ENCODE results near the gene CYB561D1. TPM values are rescaled to one million over a fixed set of nuclear protein-coding genes. Genes with fewer than 3 reads are reported as not detected.

The CYB561D1 gene
- total and polyA plus RNA-seq, 9 of the 15 experiments (the other 6 are each of a cell fraction or from before 2014, with no cell fraction given): 0.71 to 7.2 (median 3.5) TPM

DNA sequence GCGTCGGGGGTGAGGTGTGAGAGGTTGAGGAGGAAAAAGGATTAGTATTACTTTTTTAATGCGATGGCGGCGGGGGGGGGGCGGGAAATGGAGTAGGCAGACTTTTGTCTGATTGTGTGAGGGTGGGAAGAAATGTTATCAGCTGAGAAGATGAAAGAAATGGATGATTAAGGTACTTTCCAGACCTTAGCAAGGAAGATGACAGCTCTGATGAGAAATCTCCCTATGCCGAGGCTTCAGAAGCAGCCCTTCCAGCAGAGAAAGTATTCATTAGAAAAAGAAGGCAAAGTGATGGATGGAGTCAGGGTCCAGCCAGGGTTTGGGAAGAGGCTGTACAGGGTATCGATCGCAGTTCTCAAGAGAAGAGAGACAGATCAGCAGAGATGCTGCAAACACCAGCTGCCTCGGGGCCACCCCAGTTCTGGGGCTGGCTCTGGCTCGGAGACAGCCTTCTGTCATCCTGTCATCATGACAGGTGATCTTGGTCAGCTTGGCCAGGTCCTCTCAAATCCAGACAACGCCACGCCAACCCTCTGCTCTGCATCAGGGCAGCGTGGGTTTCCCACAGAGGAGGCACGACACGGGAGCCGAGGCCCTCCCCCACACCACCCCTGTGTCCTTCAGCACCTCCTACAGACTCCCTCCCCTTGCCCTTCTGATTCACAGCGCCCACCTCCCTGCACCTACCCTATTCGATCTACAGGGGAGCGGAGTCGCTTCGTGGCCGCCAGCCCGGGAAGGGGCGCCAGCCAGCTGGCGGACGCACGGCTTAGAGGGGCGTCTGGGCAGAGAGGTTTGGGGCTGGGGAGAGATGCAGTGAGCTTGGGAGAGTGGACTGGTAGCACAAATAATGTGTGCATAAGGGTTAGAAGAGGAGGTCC, 10.9 kb upstream of the CYB561D1 start (continued):
- TF ChIP-seq, protein P1, sequence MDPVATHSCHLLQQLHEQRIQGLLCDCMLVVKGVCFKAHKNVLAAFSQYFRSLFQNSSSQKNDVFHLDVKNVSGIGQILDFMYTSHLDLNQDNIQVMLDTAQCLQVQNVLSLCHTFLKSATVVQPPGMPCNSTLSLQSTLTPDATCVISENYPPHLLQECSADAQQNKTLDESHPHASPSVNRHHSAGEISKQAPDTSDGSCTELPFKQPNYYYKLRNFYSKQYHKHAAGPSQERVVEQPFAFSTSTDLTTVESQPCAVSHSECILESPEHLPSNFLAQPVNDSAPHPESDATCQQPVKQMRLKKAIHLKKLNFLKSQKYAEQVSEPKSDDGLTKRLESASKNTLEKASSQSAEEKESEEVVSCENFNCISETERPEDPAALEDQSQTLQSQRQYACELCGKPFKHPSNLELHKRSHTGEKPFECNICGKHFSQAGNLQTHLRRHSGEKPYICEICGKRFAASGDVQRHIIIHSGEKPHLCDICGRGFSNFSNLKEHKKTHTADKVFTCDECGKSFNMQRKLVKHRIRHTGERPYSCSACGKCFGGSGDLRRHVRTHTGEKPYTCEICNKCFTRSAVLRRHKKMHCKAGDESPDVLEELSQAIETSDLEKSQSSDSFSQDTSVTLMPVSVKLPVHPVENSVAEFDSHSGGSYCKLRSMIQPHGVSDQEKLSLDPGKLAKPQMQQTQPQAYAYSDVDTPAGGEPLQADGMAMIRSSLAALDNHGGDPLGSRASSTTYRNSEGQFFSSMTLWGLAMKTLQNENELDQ (CRISPR knock-in tag; IDR thresholded peaks at IDR 0.05; ENCODE audit: borderline replicate concordance): no peak
- TF ChIP-seq EGR1 (conservative IDR thresholded peaks at IDR 0.05) (peak; percentile 43; the same call in 1 of the 2 replicates), GTF2E2 (tag; IDR thresholded peaks at IDR 0.05) (no peak), KDM5B (IDR thresholded peaks at IDR 0.05; ENCODE audit: insufficient replicate concordance, low read depth, low read length) (no peak), ZNF384 (IDR thresholded peaks at IDR 0.05; ENCODE audit: low read depth, low read length) (no peak), EHMT2 (IDR thresholded peaks at IDR 0.05) (peak; percentile 49; the same call in 1 of the 2 replicates), FOXK2 (conservative IDR thresholded peaks at IDR 0.05 in 1 of 2, IDR thresholded peaks at IDR 0.05 in 1 of 2; ENCODE audit: low read depth in 2 of 2) (no peak), SNRNP70 (optimal IDR thresholded peaks at IDR 0.05; ENCODE audit: low read depth, low read length) (no peak), ZNF699 (CRISPR knock-in tag; IDR thresholded peaks at IDR 0.05; ENCODE audit: insufficient replicate concordance) (no peak), NCOA1 (IDR thresholded peaks at IDR 0.05; ENCODE audit: low read depth) (no peak), ESRRA (IDR thresholded peaks at IDR 0.05; ENCODE audit: borderline replicate concordance, low read depth) (peak; percentile 19; the same call in 1 of the 2 replicates), SOX6 (IDR thresholded peaks at IDR 0.05) (no peak), JUN (IDR thresholded peaks at IDR 0.05; ENCODE audit: borderline replicate concordance, low read depth, low read length) (no peak), JUN (CRISPR knock-in tag; IDR thresholded peaks at IDR 0.05; ENCODE audit: borderline replicate concordance) (no peak), ARHGAP35 (IDR thresholded peaks at IDR 0.05; ENCODE audit: partially characterized antibody) (peak; percentile 12), ZNF644 (tag; IDR thresholded peaks at IDR 0.05; ENCODE audit: low read depth) (no peak)
- TF ChIP-seq, protein P2, sequence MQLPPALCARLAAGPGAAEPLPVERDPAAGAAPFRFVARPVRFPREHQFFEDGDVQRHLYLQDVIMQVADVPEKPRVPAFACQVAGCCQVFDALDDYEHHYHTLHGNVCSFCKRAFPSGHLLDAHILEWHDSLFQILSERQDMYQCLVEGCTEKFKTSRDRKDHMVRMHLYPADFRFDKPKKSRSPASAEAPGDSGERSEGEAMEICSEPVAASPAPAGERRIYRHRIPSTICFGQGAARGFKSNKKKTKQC (CRISPR knock-in tag; IDR thresholded peaks at IDR 0.05): no peak
- TF ChIP-seq, protein P3, sequence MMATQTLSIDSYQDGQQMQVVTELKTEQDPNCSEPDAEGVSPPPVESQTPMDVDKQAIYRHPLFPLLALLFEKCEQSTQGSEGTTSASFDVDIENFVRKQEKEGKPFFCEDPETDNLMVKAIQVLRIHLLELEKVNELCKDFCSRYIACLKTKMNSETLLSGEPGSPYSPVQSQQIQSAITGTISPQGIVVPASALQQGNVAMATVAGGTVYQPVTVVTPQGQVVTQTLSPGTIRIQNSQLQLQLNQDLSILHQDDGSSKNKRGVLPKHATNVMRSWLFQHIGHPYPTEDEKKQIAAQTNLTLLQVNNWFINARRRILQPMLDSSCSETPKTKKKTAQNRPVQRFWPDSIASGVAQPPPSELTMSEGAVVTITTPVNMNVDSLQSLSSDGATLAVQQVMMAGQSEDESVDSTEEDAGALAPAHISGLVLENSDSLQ (IDR thresholded peaks at IDR 0.05): peak; percentile 39; the same call in 1 of the 2 replicates
- TF ChIP-seq, protein P4, sequence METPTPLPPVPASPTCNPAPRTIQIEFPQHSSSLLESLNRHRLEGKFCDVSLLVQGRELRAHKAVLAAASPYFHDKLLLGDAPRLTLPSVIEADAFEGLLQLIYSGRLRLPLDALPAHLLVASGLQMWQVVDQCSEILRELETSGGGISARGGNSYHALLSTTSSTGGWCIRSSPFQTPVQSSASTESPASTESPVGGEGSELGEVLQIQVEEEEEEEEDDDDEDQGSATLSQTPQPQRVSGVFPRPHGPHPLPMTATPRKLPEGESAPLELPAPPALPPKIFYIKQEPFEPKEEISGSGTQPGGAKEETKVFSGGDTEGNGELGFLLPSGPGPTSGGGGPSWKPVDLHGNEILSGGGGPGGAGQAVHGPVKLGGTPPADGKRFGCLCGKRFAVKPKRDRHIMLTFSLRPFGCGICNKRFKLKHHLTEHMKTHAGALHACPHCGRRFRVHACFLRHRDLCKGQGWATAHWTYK (CRISPR knock-in tag; IDR thresholded peaks at IDR 0.05): 0 out of 2 replicates have a peak, but pooled peaks have one; percentile 44
- TF ChIP-seq, protein P5, sequence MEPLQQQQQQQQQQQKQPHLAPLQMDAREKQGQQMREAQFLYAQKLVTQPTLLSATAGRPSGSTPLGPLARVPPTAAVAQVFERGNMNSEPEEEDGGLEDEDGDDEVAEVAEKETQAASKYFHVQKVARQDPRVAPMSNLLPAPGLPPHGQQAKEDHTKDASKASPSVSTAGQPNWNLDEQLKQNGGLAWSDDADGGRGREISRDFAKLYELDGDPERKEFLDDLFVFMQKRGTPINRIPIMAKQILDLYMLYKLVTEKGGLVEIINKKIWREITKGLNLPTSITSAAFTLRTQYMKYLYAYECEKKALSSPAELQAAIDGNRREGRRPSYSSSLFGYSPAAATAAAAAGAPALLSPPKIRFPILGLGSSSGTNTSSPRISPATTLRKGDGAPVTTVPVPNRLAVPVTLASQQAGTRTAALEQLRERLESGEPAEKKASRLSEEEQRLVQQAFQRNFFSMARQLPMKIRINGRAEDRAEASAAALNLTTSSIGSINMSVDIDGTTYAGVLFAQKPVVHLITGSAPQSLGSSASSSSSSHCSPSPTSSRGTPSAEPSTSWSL (CRISPR knock-in tag; IDR thresholded peaks at IDR 0.05; ENCODE audit: borderline replicate concordance): 0 out of 2 replicates have a peak, but pooled peaks have one; percentile 47

Data from K562 (cell line).